Thoracic aorta (tissue), 2 donors: ENCODE data around the gene WDSUB1. TPM values are rescaled to one million over a fixed set of nuclear protein-coding genes. Genes with fewer than 3 reads are reported as not detected.

Source experiments
- ATAC-seq: fragments of 150-250 bp; one replicate; pipeline ENCODE4 v1.8.0; 2017; ENCODE audit warnings: low read depth; ENCODE audit not compliant: insufficient number of reproducible peaks, low FRiP score
- DNase-seq: peaks from one replicate; pipeline ENCODE4 v3.0.0-alpha.2; 2020; ENCODE audit warnings: low spot score
- H3K27ac ChIP-seq, 2 donors: fragments of 200-600 bp; sonication (generic); 1 replicate in 1 of 2; 2 replicates in 1 of 2; pipeline ENCODE4 v1.5.1; 2016; ENCODE audit warnings: mild to moderate bottlenecking in 2 of 2, moderate library complexity in 2 of 2
- H3K27me3 ChIP-seq: fragments of 200-600 bp; sonication (generic); replicated peaks from 2 replicates; pipeline ENCODE4 v1.6.0; 2016; ENCODE audit warnings: mild to moderate bottlenecking; ENCODE audit not compliant: insufficient read depth
- H3K36me3 ChIP-seq: fragments of 200-600 bp; sonication (generic); one replicate; pipeline ENCODE4 v1.5.1; 2016
- H3K4me1 ChIP-seq, 2 donors: fragments of 200-600 bp; sonication (generic); 1 replicate in 1 of 2; 2 replicates in 1 of 2; pipeline versions ENCODE4 v1.5.1 to v1.6.0; 2016; ENCODE audit warnings: low read depth in 2 of 2, mild to moderate bottlenecking in 1 of 2; ENCODE audit not compliant: control insufficient read depth in 1 of 2
- H3K4me3 ChIP-seq: fragments of 200-600 bp; sonication (generic); 2 replicates; pipeline ENCODE4 v1.5.1; 2016; ENCODE audit warnings: mild to moderate bottlenecking
- H3K9me3 ChIP-seq: fragments of 200-600 bp; sonication (generic); 2 replicates; pipeline ENCODE4 v1.5.1; 2016
- total RNA-seq, 2 donors: library from RNA; depleted of rRNA; stranded (reverse); fragments of >200 nt; gene quantifications; one replicate each; pipeline versions ENCODE4 v1.1.0 to v1.2.3, GENCODE V29; 2016
- TF ChIP-seq, protein P1 (sequence below): fragments of 200-600 bp; sonication (generic); IDR thresholded peaks from one replicate; pipeline ENCODE4 v1.5.1; 2019; ENCODE audit warnings: antibody characterized with exemption

WDSUB1 gene
- total RNA-seq, 2 donors from 2014 or later = 3.5 to 11.2 TPM

DNA sequence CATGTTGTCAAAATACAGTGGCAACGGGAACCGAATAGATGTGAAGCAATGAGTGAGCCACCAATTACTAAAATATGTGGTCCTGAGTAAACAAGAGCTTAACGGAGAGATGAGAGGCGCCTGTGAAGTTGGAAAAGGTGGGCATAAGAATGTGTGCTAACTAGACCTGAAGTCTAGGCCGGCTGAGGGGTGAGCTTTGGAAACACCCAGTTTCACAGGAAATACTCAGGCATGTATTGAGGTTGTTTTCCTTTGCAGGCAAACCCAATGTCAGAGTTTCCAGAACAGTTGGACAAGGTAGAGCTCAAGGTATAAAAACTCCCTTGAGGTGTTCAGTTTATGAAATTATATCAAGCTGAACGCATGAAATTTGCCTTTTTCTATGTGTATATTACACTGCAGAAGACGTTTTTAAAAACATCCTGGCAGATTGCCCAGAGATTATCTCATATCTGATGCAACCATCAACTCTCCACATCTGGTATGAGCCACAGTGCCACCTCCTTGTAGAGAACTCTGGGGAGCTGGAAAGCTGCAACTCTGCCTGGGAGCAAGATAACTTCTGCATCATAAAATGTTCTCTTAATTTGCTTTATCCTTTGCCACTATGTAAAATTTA, 3.9 kb upstream of the WDSUB1 start:
- DNase-seq (no peak), ATAC-seq (no peak)
- Histone ChIP-seq H3K4me1 (peaks cover 6 to 9% of the 10 kb centered on the region in 2 donors), H3K4me3 (no peak overlapping the region), H3K36me3 (no peaks in the 10 kb centered on the region), H3K27me3 (no peaks in the 10 kb centered on the region), H3K27ac (no peak overlapping the region), H3K9me3 (no peaks in the 10 kb centered on the region)
- TF ChIP-seq, protein P1, sequence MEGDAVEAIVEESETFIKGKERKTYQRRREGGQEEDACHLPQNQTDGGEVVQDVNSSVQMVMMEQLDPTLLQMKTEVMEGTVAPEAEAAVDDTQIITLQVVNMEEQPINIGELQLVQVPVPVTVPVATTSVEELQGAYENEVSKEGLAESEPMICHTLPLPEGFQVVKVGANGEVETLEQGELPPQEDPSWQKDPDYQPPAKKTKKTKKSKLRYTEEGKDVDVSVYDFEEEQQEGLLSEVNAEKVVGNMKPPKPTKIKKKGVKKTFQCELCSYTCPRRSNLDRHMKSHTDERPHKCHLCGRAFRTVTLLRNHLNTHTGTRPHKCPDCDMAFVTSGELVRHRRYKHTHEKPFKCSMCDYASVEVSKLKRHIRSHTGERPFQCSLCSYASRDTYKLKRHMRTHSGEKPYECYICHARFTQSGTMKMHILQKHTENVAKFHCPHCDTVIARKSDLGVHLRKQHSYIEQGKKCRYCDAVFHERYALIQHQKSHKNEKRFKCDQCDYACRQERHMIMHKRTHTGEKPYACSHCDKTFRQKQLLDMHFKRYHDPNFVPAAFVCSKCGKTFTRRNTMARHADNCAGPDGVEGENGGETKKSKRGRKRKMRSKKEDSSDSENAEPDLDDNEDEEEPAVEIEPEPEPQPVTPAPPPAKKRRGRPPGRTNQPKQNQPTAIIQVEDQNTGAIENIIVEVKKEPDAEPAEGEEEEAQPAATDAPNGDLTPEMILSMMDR = no peak

DNA sequence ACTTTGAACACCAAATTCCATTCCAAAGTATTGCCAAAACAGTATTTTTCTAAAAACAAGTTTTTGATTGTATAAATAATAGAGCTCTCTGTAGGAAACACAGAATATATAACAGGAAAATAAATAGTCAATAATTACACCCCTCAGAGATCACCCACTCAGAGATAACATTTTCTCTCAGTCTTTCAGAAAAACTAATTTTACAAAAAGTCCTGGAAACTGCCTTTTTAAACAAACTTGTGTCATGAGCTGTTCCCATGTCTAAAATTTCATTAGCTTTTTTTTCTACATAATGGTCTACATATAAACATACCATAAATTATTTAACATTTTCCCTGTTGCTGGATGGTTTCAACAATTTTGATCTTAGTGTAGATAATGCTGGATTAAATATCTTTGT, 1.2 kb upstream of the WDSUB1 start:
- no peak overlapping the region for H3K4me3 ChIP-seq
- DNase-seq (no peak), ATAC-seq (no peak)
- no peak overlapping the region for H3K27ac ChIP-seq
- H3K27me3 ChIP-seq = no peaks in the 10 kb centered on the region
- H3K4me1 ChIP-seq = peaks cover 11 to 16% of the 10 kb centered on the region in 2 donors
- no peaks in the 10 kb centered on the region for H3K9me3 ChIP-seq
- H3K36me3 ChIP-seq = no peaks in the 10 kb centered on the region
- TF ChIP-seq, protein P1 = no peak

DNA sequence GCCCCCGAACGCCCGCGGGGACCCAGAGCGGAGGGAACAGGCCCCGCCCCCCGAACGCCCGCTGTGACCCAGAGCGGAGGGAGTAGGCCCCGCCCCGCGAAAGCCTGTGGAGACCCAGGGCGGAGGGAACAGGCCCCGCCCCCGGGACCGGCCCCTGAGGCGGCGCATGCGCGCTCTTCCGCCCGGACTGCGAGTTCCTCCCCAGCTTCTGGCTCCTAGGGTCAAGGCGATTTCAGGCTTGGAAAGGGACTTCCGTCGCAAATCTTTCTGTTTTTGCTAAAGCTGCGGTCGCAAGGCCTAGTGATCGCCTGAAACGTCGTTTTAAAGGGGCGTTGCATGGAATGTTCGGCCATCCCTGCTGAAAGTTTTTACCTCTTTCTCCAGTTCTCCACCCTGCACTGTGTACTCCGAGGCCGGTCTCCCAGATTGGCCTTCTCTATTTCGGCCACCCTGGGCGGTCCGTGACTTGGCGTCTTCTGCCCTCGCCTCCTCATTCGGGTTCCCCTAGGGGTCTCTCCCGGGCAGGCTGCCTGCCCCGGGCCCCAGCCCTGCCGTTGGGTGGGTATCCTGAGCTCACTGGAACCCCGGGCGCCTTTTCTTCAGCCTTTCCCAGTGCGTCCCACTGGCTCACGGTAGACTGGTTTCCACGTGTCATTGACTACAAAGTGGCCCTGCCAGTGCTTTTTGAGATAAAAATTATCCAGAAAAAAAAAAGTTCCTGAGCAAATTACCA, 372 bp upstream of the WDSUB1 start:
- Histone ChIP-seq H3K36me3 (no peaks in the 10 kb centered on the region), H3K4me1 (peaks cover 11 to 16% of the 10 kb centered on the region in 2 donors), H3K27me3 (no peaks in the 10 kb centered on the region), H3K27ac (peak overlapping the region; percentile 87), H3K9me3 (no peaks in the 10 kb centered on the region), H3K4me3 (peak overlapping the region; percentile 83)
- TF ChIP-seq, protein P1 = no peak
- DNase-seq (peak; percentile 91), ATAC-seq (peak; percentile 94)

DNA sequence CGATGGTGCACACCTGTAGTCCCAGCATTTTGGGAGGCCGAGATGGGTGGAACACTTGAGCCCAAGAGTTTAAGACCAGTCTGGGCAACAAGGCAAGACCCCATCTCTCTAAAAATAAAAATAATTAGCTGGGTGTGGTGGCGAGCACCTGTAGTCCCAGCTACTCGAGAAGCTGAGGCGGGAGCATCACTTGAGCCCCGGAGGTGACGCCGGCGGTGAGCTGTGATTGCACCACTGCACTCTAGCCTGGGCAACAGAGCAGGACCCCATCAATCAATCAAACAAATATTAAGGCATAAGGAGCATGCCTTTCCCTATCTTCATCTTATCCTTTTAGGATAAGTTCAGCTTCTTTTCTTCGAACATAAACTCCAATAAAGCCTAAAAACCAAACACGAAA, 1.1 kb downstream of the WDSUB1 start:
- H3K4me1 ChIP-seq = peaks cover 11 to 16% of the 10 kb centered on the region in 2 donors
- peak overlapping the region; percentile 85 to 87 for H3K27ac ChIP-seq
- no peaks in the 10 kb centered on the region for H3K27me3 ChIP-seq
- H3K9me3 ChIP-seq = no peaks in the 10 kb centered on the region
- H3K4me3 ChIP-seq = peak overlapping the region; percentile 83
- DNase-seq (no peak), ATAC-seq (no peak)
- TF ChIP-seq, protein P1 = no peak
- no peaks in the 10 kb centered on the region for H3K36me3 ChIP-seq

DNA sequence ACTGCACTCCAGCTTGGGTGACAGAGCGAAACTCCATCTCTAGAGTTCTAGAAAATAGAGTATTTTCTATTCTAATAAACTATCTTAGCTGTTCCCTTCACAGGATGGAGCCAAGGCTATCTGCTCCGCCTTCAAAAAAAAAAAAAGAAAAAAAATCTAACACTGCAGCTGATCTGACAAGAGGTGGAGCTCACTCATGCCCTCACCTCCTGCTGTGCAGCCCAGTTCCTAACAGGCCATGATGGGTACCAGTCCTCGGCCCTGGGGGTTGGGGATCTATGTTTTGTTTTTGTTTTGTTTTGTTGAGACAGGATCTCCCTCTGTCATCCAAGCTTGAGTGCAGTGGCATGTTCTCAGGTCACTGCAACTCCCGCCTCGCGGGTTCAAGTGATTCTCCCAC, 3.0 kb downstream of the WDSUB1 start:
- Histone ChIP-seq H3K4me3 (no peak overlapping the region), H3K4me1 (peaks cover 11 to 16% of the 10 kb centered on the region in 2 donors), H3K36me3 (peaks cover 5% of the 10 kb centered on the region), H3K27me3 (no peaks in the 10 kb centered on the region), H3K9me3 (no peaks in the 10 kb centered on the region), H3K27ac (no peak overlapping the region)
- DNase-seq (no peak), ATAC-seq (no peak)
- TF ChIP-seq, protein P1 = no peak
